ENCODE measurements around the gene HRCT1.

GRCh38 chr9:35892051-35892450 lies 14.0 kb upstream of the HRCT1 start:
- TF ChIP-seq CTCF (IDR thresholded peaks at IDR 0.05) (no peak), POLR2A (IDR thresholded peaks at IDR 0.05) (no peak)

All from Peyer's patch (tissue), 4 donors.